A673 (cell line): ENCODE measurements around the gene TEX30. TPM values are rescaled to one million over a fixed set of nuclear protein-coding genes. Genes with fewer than 3 reads are reported as not detected.

Experiments used
- Bru-seq: library from RNA; stranded (reverse); fragments of 400-500 nt; gene quantifications from one replicate; lab custom pipeline; 2021; lab: Mats Ljungman, UMichigan
- BruChase-seq, 2 experiments: library from RNA; stranded (reverse); fragments of 400-500 nt; gene quantifications; one replicate each; lab custom pipeline; 2021; lab: Mats Ljungman, UMichigan
- BruUV-seq: library from RNA; stranded (reverse); fragments of 400-500 nt; replicated peaks from 2 replicates; lab custom pipeline; 2021; lab: Mats Ljungman, UMichigan
- CTCF ChIA-PET: fragments of 300-600 bp; sonication (Branson Sonifier 250); formaldehyde crosslinking; loops from one replicate; lab custom pipeline; 2022; ENCODE audit warnings: antibody characterized with exemption; lab: Charles Lee
- POLR2A ChIA-PET: fragments of 300-600 bp; sonication (Branson Sonifier 250); formaldehyde crosslinking; loops from one replicate; lab custom pipeline; 2022; ENCODE audit warnings: antibody characterized with exemption; ENCODE audit not compliant: low non-redundant PET; lab: Charles Lee
- DNase-seq: peaks from one replicate; pipeline ENCODE4 v3.0.0-alpha.2; 2015; ENCODE audit warnings: low spot score
- H3K27ac ChIP-seq: fragments of 200-600 bp; sonication (generic); 2 replicates; pipeline ENCODE4 v1.5.1; 2016; ENCODE audit warnings: mixed run types, low read depth, mild to moderate bottlenecking, mixed read lengths, antibody characterized with exemption, low read length; ENCODE audit not compliant: poor library complexity, severe bottlenecking
- H3K27me3 ChIP-seq: fragments of 200-600 bp; sonication (generic); replicated peaks from 2 replicates; pipeline ENCODE4 v1.6.1; 2017; ENCODE audit warnings: mixed run types, low read depth, mild to moderate bottlenecking, mixed read lengths, antibody characterized with exemption, low read length; ENCODE audit not compliant: insufficient read depth, poor library complexity
- H3K36me3 ChIP-seq: fragments of 200-600 bp; sonication (generic); 2 replicates; pipeline ENCODE4 v1.6.1; 2016; ENCODE audit warnings: mixed run types, mild to moderate bottlenecking, mixed read lengths, antibody characterized with exemption, low read length; ENCODE audit not compliant: insufficient read depth, poor library complexity, severe bottlenecking
- H3K4me1 ChIP-seq: fragments of 200-600 bp; sonication (generic); 2 replicates; pipeline ENCODE4 v1.6.1; 2017; ENCODE audit warnings: mixed run types, mild to moderate bottlenecking, mixed read lengths, antibody characterized with exemption, low read length; ENCODE audit not compliant: insufficient read depth, poor library complexity, severe bottlenecking
- H3K4me3 ChIP-seq: fragments of 200-600 bp; sonication (generic); 2 replicates; pipeline ENCODE4 v1.5.1; 2016; ENCODE audit warnings: low read depth, mixed run types, mild to moderate bottlenecking, mixed read lengths, low read length; ENCODE audit not compliant: poor library complexity, severe bottlenecking
- H3K9me3 ChIP-seq: fragments of 200-600 bp; sonication (generic); 2 replicates; pipeline ENCODE4 v1.6.1; 2016; ENCODE audit warnings: mixed run types, low read depth, mild to moderate bottlenecking, mixed read lengths, antibody characterized with exemption, low read length; ENCODE audit not compliant: poor library complexity, severe bottlenecking
- CTCF ChIP-seq: fragments of 300-800, 200-600 bp; sonication (generic); conservative IDR thresholded peaks from 2 replicates; pipeline ENCODE4 v1.5.1; 2017; ENCODE audit warnings: low read depth, mild to moderate bottlenecking, antibody characterized with exemption, low read length, moderate library complexity, mixed read lengths
- EZH2 ChIP-seq: fragments of 200-600 bp; sonication (generic); IDR thresholded peaks from 2 replicates; pipeline ENCODE4 v1.6.1; 2017; ENCODE audit warnings: borderline replicate concordance, low read depth, mild to moderate bottlenecking, mixed read lengths, antibody characterized with exemption, low read length; ENCODE audit not compliant: poor library complexity, severe bottlenecking
- intact Hi-C: fragments of 100-400 bp; cut with micrococcal nuclease; formaldehyde crosslinking; loops from one replicate; pipeline ENCODE4 v1.10.0; 2022; ENCODE audit not compliant: unreplicated experiment
- long read RNA-seq: library from polyadenylated mRNA; stranded (forward); transcript quantifications from one replicate; pipeline ENCODE4 v2.0.0, GENCODE V29; 2022
- total RNA-seq: library from RNA; stranded (reverse); gene quantifications from 2 replicates; pipeline ENCODE4 v1.2.3, GENCODE V29; 2021

TEX30 gene
- total RNA-seq = 29.8 and 44.1 TPM in 2 replicates
- percentile 88 among the genes with signal in this experiment for Bru-seq, nascent RNA
- BruChase-seq, experiment 1, labeled RNA remaining after a 2-hour chase = percentile 80 among the genes with signal in this experiment
- percentile 81 among the genes with signal in this experiment for BruChase-seq, experiment 2, labeled RNA remaining after a 6-hour chase
- long read RNA-seq, transcript TEX30-206 (6 exons, 1,165 nt) = major isoform, 41 of 87 reads
- long read RNA-seq, transcript TEX30-202 (5 exons, 1,038 nt) = minor isoform, 24 of 87 reads
- long read RNA-seq, partial matches to known transcripts = 5 of 87 reads
- long read RNA-seq, other reads (novel, unspliced or antisense) = 7 of 87 reads

GRCh38 chr13:102773441-102774213 is at the start of gene TEX30:
Gene TEX30 (minus strand): TSS chr13:102773786. CDS start chr13:102770026, 3,760 bp downstream.
- POLR2A ChIA-PET = interaction anchor here (0.5 kb wide), 1 partner anchor 161 kb away, joined by 3 read pairs; no protein-coding TSS in a partner anchor
- Histone ChIP-seq H3K27me3 (no peaks in the 10 kb centered on the region), H3K4me1 (peaks cover 19% of the 10 kb centered on the region), H3K36me3 (no peaks in the 10 kb centered on the region), H3K9me3 (no peaks in the 10 kb centered on the region), H3K27ac (peak within 1 kb of the TSS; percentile 90), H3K4me3 (peak within 1 kb of the TSS; percentile 94)
- CTCF ChIA-PET = interaction anchor here (0.6 kb wide), 1 partner anchor 81 kb away, joined by 4 read pairs; no protein-coding TSS in a partner anchor
- DNase-seq = peak; percentile 94
- intact Hi-C loops = loop anchor here (2.0 kb wide), 1 partner anchor 73 kb away; the partner anchor contains the start of gene ERCC5
- no TSS peak for BruUV-seq
- TF ChIP-seq EZH2 = no peak
- no peak for TF ChIP-seq CTCF

DNA sequence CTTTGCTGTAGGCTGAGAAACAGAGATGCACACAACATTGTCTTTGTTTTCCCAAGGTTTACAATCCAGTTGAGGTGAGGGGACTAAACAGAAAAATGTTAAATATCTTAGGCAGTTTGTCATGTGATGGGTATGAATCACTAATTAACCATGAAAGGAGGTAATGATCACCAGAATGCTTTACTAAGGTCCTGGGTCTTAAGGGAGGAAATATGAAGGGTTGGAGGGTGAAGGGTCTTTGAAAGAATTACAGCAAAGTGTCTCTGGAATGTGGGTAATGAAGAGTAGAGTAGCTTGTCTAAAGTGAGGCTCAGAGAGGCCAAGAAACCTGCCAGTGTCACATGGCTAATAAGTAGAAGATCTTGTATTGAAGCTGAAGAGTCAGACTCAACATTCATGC is 44.3 kb upstream of the TEX30 start:
- Histone ChIP-seq H3K36me3 (peaks cover 17% of the 10 kb centered on the region), H3K27me3 (no peaks in the 10 kb centered on the region), H3K4me3 (no peak overlapping the region), H3K27ac (no peak overlapping the region), H3K9me3 (no peaks in the 10 kb centered on the region), H3K4me1 (peaks cover 11% of the 10 kb centered on the region)
- TF ChIP-seq CTCF (no peak), EZH2 (no peak)
- ChIA-PET CTCF (no interaction called here), POLR2A (no interaction called here)
- intact Hi-C loops = no loop called here
- BruUV-seq = no TSS peak
- DNase-seq = peak; percentile 30

DNA sequence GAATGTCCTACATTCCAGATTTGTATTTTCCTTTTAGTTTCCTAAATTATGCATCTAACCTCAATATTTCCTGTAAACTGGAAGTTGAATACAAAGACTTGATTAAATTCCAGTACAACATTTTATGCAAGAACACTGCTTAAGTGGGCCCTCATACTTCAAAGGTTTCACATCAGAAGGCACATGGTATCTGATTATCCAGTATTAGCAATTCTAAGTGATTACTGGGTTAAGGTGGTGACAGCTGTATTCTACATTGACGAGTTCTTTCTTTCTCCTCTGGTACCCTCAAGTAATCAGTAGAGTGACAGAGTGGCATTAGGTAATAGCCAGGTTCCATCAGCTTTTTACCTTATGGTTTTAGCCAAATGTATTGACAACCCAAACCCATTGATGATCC is 43.7 kb upstream of the TEX30 start:
- BruUV-seq = no TSS peak
- peaks cover 10% of the 10 kb centered on the region for H3K36me3 ChIP-seq
- no peak overlapping the region for H3K4me3 ChIP-seq
- intact Hi-C loops = no loop called here
- CTCF ChIA-PET = no interaction called here
- TF ChIP-seq CTCF = no peak
- H3K9me3 ChIP-seq = no peaks in the 10 kb centered on the region
- H3K4me1 ChIP-seq = peaks cover 14% of the 10 kb centered on the region
- H3K27ac ChIP-seq = no peak overlapping the region
- no peaks in the 10 kb centered on the region for H3K27me3 ChIP-seq
- POLR2A ChIA-PET = no interaction called here
- no peak for DNase-seq
